ENCODE data around the gene ADIPOR2.

GRCh38 chr12:1660304-1661187 lies 30.3 kb upstream of the ADIPOR2 start:
- TF ChIP-seq TAF1 (IDR thresholded peaks at IDR 0.05; ENCODE audit: borderline replicate concordance, insufficient read depth, low read length), result no peak
- TF ChIP-seq POLR2AphosphoS5 (IDR thresholded peaks at IDR 0.05; ENCODE audit: low read depth, low read length), result no peak
- TF ChIP-seq REST (IDR thresholded peaks at IDR 0.05; ENCODE audit: insufficient read depth in 1 of 2, low read depth in 2 of 2, low read length in 2 of 2), result no peak

All from PFSK-1 (cell line).